ENCODE results near the gene RBM20.

Gene RBM20

DNA sequence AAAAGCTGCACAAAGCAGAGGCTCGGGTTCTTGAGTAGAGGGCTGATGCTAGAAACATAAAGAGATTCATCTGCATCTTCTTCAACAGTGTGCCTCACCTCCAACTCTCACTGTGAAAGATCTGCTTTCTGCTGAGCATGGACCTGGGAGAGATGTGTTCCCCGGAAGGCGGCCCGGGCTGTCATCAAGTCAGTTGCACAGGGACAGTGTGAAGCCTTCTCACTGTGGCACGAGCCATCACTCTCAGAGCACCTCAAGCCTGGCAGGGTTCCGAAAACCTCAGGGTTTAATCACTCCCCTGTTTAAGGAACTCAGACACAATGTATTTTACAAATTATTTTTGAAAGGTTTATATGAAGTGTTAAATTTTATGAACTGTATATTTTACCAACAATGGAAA lies 98.7 kb downstream of the RBM20 start:
- no peak for DNase-seq

- DNase-seq: peak; percentile 35
These were observed 100.6 kb downstream of the RBM20 start for GRCh38 chr10:110744782-110745181.

- DNase-seq: peak; percentile 80
These were observed 102.2 kb downstream of the RBM20 start for GRCh38 chr10:110746254-110746826.

DNA sequence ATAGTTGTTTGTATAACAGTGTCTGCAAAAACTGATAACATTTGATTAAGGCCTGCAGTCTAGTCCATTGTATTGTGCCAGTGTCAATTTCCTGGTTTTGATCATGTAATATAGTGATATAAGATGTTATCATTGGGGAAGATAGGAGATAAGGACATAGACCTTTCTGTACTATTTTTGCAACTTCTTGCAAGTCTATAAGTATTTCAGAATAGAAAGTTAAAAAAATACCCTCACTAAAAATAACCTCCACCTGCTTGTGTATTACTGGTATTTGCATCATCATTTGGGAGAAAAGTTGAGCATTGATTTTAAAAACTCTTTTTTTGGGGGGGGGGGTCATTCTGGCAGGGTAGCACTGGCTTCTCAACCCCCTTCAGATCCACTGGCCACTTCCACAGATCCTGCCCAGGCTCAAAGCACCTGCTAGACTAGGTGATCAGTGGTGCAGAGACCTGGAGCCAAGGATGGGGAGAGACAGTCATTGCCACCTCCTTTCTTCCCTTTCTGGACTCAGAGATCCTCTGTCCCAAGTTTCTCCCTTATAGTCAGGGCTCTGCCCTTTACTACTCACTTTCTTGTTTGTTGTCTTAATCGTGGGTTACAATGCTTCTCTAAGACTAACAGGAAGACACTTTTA lies 103.0 kb downstream of the RBM20 start:
- DNase-seq: no peak

DNA sequence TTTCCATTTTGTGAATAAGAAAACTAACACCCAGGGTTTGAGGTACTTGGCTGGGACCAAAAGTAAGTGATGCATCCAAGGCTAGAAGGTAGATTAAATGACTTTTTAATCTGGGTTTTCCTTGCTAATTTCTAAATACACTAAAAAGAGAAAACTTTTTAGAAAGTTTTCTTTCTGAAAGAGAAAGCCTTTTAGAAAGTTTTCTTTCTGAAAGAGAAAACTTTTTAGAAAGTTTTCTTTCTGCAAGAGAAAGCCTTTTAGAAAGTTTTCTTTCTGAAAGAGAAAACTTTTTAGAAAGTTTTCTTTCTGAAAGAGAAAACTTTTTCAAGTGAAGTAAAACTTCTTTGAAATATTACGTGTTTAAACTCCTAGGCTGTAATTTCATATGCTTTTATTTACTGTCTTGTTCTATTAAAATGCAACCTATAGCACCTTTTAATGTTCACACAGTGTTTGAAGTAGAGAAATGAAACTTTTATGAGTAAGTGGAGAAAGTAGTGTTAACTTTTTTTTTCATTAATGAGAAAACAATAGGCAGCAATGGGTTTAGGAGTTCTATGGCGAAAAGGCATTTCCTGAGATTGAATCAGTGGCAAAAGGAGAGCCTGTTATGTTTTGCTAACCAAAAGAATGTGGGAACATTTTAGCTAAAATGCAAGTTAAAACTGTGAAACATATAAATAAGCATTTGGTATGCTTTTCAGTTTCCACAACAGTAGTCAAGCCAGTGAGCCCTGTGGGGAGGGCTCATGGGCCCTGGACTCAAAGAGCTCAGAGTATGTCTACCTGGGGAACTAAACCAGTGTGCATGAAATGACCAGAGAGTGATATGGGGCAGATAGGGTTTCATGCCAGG lies 103.7 kb downstream of the RBM20 start:
- no peak for DNase-seq

GRCh38 chr10:110748970-110749369 lies 104.8 kb downstream of the RBM20 start:
- no peak for DNase-seq

- no peak for DNase-seq
These were observed 106.8 kb downstream of the RBM20 start for GRCh38 chr10:110750931-110751330.

DNA sequence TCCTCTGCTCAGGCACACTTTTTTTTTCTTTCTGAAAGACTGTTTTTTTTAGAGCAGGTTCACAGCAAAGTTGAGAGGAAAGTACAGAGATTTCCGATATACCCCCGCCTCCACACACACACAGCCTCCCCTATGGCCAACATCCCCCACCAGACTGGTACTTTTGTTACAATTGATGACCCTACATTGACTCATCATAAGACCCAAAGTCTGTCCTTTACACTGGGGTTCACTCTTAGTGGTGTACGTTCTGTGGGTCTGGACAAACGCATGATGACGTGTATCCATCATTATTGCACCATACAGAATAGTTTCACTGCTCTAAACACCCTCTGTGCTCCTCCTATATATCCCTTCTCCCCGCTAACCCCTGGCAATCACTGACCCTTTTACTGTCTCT lies 107.7 kb downstream of the RBM20 start:
- DNase-seq: no peak

DNA sequence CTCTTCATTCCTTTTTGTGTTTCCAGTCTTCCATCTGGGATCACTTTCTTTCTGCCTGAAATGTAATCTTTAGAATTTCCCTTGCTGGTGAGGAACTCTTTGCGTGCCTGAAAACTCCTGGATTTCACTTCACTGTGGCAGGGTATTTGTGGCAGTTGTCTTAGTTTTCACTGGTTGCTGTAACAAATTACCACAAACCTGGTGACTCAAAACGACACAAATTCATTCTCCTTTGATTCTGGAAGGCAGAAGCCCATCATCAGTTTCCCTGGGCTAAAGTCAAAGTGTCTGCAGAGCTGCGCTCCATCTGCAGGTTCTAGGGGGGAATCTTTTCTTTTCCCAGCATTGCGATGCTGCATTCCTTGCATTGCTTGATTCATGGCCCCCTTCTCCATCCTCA lies 109.3 kb downstream of the RBM20 start:
- DNase-seq: no peak

DNA sequence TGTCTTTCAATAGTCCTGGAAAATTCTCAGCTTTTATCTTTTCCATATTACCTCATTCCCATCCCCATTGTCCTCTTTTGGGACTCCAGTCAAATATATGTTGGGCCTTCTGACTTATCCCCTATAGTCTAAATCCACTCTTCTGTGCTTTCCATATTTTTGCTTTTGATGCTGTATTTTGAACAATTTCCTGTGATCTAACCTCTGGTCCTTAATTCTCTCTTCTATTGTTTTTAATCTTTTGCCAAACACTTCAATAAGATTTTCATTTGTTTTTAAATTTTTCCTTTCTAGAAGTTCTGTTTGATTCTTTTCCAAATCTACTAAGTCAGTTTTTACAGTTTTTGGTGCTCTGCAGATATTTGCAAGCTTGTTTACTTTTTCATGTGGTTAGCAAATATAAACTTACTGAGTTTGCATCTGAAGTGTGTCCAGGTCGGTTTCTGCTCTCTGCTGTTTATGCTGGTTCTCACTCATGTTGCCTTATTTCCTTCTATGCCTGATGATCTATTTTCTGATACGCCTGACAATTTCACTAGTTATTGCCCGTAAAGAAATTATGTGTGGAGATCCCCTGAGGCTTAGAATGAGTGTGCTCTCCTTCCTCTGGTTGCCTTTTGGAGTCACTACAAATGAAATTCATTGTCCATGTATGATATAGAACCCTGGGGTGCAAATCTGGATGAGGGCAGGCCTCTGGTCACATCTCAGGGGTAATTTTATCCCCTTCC lies 110.4 kb downstream of the RBM20 start:
- no peak for DNase-seq

GRCh38 chr10:110755781-110756180 lies 111.6 kb downstream of the RBM20 start:
- DNase-seq: no peak

DNA sequence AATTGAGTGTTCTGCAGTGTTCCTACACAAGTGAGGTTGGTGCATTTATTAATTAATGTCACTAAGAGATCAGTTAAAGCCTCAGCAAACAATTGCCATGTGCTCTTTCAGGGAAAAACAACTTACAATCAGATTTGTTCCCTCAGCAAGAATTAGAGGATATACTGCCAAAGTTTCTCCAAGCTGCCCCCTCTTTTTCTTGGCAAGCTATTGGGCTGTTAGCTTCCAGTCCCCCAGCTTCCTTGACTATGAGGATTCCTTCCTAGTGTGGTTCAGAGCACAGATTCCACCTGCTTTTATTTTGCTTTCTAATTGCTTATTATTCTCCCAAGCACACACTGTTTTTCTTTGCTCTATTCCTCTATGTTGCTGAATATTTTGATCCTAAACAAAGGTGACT lies 112.7 kb downstream of the RBM20 start:
- no peak for DNase-seq

- no peak for DNase-seq
These were observed 113.5 kb downstream of the RBM20 start for GRCh38 chr10:110757586-110757985.

- DNase-seq: no peak
These were observed 114.1 kb downstream of the RBM20 start for GRCh38 chr10:110758128-110758765.

DNA sequence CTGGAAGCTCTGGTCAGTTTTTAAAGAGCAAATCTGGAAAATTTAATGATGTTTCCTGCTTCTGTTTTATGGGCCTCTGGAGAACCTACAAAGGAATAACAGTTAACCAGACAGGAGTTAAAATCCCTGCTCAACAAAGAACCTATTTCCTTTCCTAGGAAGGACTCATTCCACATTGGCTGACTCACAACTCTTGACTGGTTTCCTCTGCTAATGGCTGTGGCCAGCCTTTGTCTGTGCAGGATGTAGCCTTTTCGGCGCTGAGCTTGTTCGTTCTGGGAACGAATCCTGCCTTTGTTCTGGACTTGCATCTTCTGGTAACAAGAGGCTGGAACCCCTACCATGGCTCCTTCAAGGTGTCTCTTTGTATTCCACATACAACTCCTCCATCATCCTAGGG lies 114.8 kb downstream of the RBM20 start:
- DNase-seq: no peak

- DNase-seq: no peak
These were observed 115.4 kb downstream of the RBM20 start for GRCh38 chr10:110759523-110759922.

GRCh38 chr10:110762109-110762848 lies 118.1 kb downstream of the RBM20 start:
- DNase-seq: no peak

DNA sequence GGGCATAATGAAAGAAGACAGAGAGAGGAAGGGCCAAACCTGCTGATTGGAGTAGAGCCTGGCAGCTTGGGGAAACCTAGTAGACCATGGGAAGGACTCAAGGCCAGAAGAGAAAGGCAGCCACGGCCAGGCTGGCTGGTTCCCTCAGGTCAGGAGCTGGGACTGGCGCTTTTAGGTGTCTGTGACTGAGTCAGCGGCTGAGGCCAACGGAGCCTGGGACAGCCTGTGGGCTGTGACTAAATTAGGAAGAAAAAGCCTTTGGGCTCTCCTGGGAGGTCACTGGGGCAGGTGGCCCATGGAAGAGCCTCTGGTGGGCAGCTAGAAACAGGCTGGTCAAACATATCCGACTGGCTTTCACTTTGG lies 118.7 kb downstream of the RBM20 start:
- DNase-seq: no peak

DNA sequence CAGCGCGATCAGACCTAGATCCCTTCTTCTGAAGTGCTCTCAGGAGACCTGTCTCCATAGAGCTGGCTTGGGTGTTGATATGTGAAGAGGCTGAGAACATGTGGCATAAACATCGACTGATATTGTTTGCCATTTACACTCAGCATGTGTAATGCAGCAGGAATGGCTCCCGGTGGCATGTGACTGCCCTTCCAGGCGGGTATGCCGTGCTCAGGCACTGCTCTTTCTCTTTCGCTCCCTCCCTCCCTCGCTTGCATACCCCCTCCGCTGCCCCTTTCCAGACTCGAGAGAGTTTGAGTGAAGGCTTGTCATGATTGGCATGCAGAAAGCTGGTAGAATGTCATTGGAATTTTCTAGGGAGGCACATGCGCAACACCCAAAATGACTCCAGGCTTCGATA lies 120.2 kb downstream of the RBM20 start:
- no peak for DNase-seq

DNA sequence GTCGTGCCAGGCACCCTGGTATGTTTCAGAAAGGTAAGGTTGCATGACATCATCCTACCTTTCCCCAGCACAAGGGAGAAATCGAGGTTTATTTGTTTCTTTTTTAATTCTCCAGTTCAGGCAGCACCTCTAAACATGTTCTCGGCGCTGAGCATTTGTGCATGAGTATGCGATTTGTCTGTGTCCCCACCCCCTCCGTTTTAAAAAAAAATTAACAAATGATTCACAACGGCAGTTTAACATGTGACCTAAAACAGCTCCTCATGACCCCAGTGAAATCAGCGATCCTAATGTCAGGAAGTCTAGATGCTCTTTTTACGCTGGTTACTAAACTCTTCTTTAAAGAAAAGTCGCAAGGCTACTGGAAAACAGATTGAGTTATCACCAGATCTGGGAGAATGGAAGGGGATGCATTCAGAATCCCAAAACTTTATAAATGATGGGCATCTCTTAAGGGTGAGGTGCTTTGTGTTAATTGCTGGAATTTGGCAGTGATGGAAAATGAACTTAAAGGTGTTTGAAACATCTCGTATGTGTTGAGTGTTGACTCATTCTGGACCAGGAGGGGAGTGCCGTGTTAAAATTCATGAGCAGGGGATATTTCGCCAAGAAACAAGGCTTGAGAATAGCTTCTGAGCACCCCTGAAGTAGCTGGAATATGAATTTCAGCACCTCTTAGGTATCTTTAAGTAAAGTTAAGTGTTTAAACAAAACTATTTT lies 120.8 kb downstream of the RBM20 start:
- DNase-seq: no peak

DNA sequence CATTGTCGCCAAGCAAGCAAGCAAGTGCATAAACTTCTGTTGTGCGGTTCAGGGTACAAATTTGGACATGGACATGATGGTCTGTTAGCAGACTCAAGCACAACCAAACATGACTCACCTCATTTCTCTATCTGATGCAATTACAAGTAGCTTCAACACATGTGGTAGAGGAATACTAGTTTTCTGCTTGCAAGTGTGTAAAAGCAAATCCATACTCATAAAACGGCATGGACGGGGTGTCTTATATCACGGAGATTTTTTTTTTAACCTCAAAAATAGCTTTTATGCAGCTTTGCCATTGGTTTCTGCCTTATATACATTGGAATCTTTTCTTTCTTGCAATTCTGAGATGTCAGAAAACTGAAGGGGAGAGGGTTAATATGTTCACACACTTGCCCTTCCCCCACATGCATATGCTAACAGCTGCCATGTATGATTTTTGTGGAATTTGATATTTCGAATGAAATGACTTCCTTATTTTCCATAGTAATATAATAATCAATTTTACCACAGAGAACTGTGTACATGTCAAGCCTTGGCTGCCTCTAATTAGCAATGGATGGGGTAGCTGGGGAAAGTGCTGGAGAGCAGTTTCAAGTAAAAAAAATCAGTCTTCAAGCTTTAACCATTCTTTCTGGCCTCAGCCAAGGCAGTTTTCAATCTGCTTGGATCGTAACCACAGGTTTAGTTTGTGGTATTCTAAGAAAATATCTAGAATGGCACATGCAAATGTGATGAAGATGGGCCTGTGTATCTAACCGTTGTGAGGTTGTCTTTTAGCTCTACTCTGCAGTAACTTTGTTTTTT lies 121.6 kb downstream of the RBM20 start:
- DNase-seq: no peak

Measured in hematopoietic multipotent progenitor cell treated with erythropoietin and hydrocortisone succinate and interleukin-3 and kit ligand, for 6 days (in vitro differentiated cells).